CD4-positive, alpha-beta T cell treated with Interleukin-21 for 1 hour (primary cell): ENCODE measurements around the gene CDK18.

ENCODE experiments used
- DNase-seq: peaks from one replicate; pipeline ENCODE4 v3.0.0-alpha.2; 2020

Gene CDK18

GRCh38 chr1:205575294-205575885 lies 70.9 kb downstream of the CDK18 start:
- no peak for DNase-seq

GRCh38 chr1:205576011-205576410 lies 71.5 kb downstream of the CDK18 start:
- no peak for DNase-seq

GRCh38 chr1:205576805-205577761 lies 72.6 kb downstream of the CDK18 start:
- no peak for DNase-seq

GRCh38 chr1:205577874-205578658 lies 73.6 kb downstream of the CDK18 start:
- DNase-seq = no peak

- no peak for DNase-seq
These were observed 74.5 kb downstream of the CDK18 start for GRCh38 chr1:205578780-205579571.

- DNase-seq = no peak
These were observed 75.2 kb downstream of the CDK18 start for GRCh38 chr1:205579711-205580110.

- DNase-seq = no peak
These were observed 75.9 kb downstream of the CDK18 start for GRCh38 chr1:205580140-205580922.

- DNase-seq = no peak
These were observed 76.4 kb downstream of the CDK18 start for GRCh38 chr1:205580923-205581180.

- DNase-seq = no peak
These were observed 77.0 kb downstream of the CDK18 start for GRCh38 chr1:205581321-205581980.

GRCh38 chr1:205582046-205582445 lies 77.6 kb downstream of the CDK18 start:
- DNase-seq = no peak
